Sigmoid colon (tissue), 7 donors: ENCODE data around the gene PITX3. TPM values are rescaled to one million over a fixed set of nuclear protein-coding genes. Genes with fewer than 3 reads are reported as not detected.

Experiments used
- DNase-seq: peaks from one replicate; pipeline ENCODE4 v3.0.0-alpha.2; 2019
- H3K27ac ChIP-seq, 4 donors: fragments of 200-600 bp; sonication (generic); one replicate each; pipeline ENCODE4 v1.5.1; 2016 to 2019; ENCODE audit warnings: mild to moderate bottlenecking in 1 of 4
- H3K27me3 ChIP-seq, 3 donors: fragments of 200-600 bp; sonication (generic); one replicate each; pipeline ENCODE4 v1.5.1; 2019; ENCODE audit warnings: mild to moderate bottlenecking in 1 of 3
- H3K36me3 ChIP-seq, 4 donors: fragments of 200-600 bp; sonication (generic); one replicate each; pipeline ENCODE4 v1.5.1; 2016 to 2019
- H3K4me1 ChIP-seq, 4 donors: fragments of 200-600 bp; sonication (generic); one replicate each; pipeline ENCODE4 v1.5.1; 2017 to 2019
- H3K4me3 ChIP-seq, 4 donors: fragments of 200-600 bp; sonication (generic); one replicate each; pipeline ENCODE4 v1.5.1; 2017 to 2019; ENCODE audit warnings: mild to moderate bottlenecking in 2 of 4, moderate library complexity in 1 of 4
- H3K9me3 ChIP-seq, 4 donors: fragments of 200-600 bp in 3 of 4; sonication (generic) in 3 of 4; one replicate each; pipeline versions ENCODE4 v1.5.1 to v1.6.1; 2013 to 2019
- CTCF ChIP-seq, 4 experiments: fragments of 450-650 bp in 3 of 4; fragments of 200-600 bp in 1 of 4; IDR thresholded peaks; one replicate each; pipeline ENCODE4 v1.5.1; 2016 to 2019; ENCODE audit warnings: antibody characterized with exemption in 4 of 4, mild to moderate bottlenecking in 3 of 4, moderate library complexity in 2 of 4
- EP300 ChIP-seq, 4 donors: sonication (generic); formaldehyde crosslinking; IDR thresholded peaks; one replicate each; pipeline ENCODE4 v1.6.1; 2017; ENCODE audit warnings: antibody characterized with exemption in 4 of 4
- POLR2A ChIP-seq, 2 donors: fragments of 450-650 bp; IDR thresholded peaks; one replicate each; pipeline ENCODE4 v1.6.1; 2016; ENCODE audit warnings: antibody characterized with exemption in 2 of 2, mild to moderate bottlenecking in 2 of 2, moderate library complexity in 2 of 2
- POLR2AphosphoS5 ChIP-seq, 4 donors: sonication (generic); formaldehyde crosslinking; IDR thresholded peaks; one replicate each; pipeline ENCODE4 v1.6.1; 2017; ENCODE audit warnings: antibody characterized with exemption in 4 of 4
- WGBS, 2 donors: extraction: QIAGEN DNeasy Blood & Tissue Kit; methylation state at CpG; one replicate each; pipeline ENCODE4 v1.1.7; 2013; 5-methylcytosine and 5-hydroxymethylcytosine counted together
- intact Hi-C: fragments of 100-400 bp; cut with DNase I; formaldehyde crosslinking; loops from one replicate; pipeline ENCODE4 v1.15.1; 2023
- polyA plus RNA-seq, 3 donors: library from polyadenylated mRNA; stranded (reverse); fragments of 200-250 nt; gene quantifications; one replicate each; pipeline ENCODE4 v1.2.3, GENCODE V29; 2013
- total RNA-seq, 4 donors: library from RNA; depleted of rRNA; stranded (reverse); fragments of >200 nt; gene quantifications; one replicate each; pipeline ENCODE4 v1.1.0, GENCODE V29; 2016
- donor health status: healthy with polysubstance abuse.
- donor health status: Bipolar disorder and iron deficiency.
- donor health status: healthy.

PITX3 gene
- total and polyA plus RNA-seq, 7 donors = not detected

DNA sequence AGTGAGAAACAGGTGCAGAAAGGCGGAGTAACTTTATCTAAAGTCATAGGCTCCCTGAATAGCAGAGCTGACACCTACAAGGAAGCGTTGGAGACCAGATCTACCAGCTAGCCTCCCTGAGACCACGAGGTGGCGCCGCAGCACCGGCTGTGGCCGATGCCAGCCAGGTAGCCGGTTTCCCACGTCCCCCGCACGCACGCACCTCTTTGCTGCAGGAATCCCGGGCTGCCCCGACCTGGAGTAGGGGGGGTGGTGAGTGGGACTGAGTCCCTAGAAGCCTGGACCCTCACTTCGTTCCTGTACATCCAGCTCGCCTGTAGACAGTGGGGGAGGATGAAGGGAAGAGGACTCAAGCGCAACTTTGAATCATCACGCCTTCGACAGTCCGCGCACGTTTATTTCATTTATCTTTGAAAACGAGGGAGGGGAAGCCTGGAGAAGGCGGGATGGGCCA is 11.5 kb downstream of the PITX3 start:
- intact Hi-C loops = loop anchor here (1.0 to 10.0 kb wide), 3 partner anchors 58 to 355 kb away; no protein-coding TSS in a partner anchor
- peak; percentile 88 for DNase-seq
- Histone ChIP-seq H3K36me3 (no peaks in the 10 kb centered on the region), H3K4me3 (peak overlapping the region in 3 of 4 donors; percentile 32 to 49 (median 46)), H3K4me1 (peaks cover 0 to 38% (median 34%) of the 10 kb centered on the region in 4 donors), H3K27me3 (peaks cover 20 to 69% (median 42%) of the 10 kb centered on the region in 3 donors), H3K27ac (no peak overlapping the region), H3K9me3 (no peaks in the 10 kb centered on the region)
- TF ChIP-seq EP300 (IDR thresholded peaks at IDR 0.05) (no peak), CTCF (IDR thresholded peaks at IDR 0.05) (peak; percentile 89 to 93 (median 90)), POLR2AphosphoS5 (IDR thresholded peaks at IDR 0.05) (peak in 1 of 4 donors; percentile 10), POLR2A (IDR thresholded peaks at IDR 0.05) (no peak)
- WGBS, 2 donors = 1% methylated on average over 24 of the region's 24 CpGs

DNA sequence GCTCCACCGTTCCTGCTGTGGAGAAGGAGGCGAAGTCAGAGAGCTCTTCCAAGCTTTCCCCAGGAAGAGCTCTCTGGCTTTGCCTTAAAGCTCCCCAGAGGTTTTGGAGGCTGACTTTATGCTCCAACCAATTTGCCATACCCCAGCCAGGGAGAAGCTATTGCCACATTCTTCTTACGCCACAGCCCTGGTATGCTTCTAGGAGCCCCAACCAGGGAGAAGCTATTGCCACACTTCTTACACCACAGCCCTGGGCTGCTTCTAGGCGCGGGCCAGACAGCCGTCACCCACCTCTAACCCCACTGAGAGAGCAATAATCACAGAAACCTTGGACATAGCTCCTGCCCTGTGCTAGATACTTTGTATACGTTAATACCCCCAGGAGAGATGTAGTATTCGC is 14.3 kb downstream of the PITX3 start:
- TF ChIP-seq EP300 (IDR thresholded peaks at IDR 0.05) (no peak), POLR2AphosphoS5 (IDR thresholded peaks at IDR 0.05) (no peak), POLR2A (IDR thresholded peaks at IDR 0.05) (no peak), CTCF (IDR thresholded peaks at IDR 0.05) (no peak)
- no peaks in the 10 kb centered on the region for H3K36me3 ChIP-seq
- intact Hi-C loops = loop anchor here (5.0 to 10.0 kb wide), 2 partner anchors 55 to 358 kb away; no protein-coding TSS in a partner anchor
- H3K4me1 ChIP-seq = peaks cover 0 to 38% (median 34%) of the 10 kb centered on the region in 4 donors
- DNase-seq = no peak
- no peak overlapping the region for H3K27ac ChIP-seq
- peaks cover 14 to 42% (median 22%) of the 10 kb centered on the region in 3 donors for H3K27me3 ChIP-seq
- H3K9me3 ChIP-seq = no peaks in the 10 kb centered on the region
- WGBS, 2 donors = 75 to 78% methylated on average over 8 of the region's 8 CpGs
- no peak overlapping the region for H3K4me3 ChIP-seq

DNA sequence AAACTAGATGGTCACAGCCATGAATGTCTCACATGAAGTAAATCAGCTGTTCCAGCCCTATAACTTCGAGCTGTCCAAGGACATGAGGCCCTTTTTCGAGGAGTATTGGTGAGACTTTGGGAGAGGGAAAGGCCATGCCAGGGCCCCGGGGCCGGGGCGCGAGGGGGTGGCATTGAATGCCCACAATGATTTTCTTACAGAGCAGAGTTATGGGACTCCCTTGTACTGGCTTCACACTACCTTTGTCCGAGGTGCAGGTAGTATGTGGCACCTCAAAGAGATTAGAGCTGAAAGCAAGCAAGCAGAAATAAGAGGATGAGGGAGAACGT is 14.8 kb downstream of the PITX3 start:
- intact Hi-C loops = loop anchor here (5.0 to 10.0 kb wide), 2 partner anchors 54 to 358 kb away; no protein-coding TSS in a partner anchor
- Histone ChIP-seq H3K4me1 (peaks cover 0 to 32% (median 29%) of the 10 kb centered on the region in 4 donors), H3K4me3 (peak overlapping the region in 3 of 4 donors; percentile 23 to 28 (median 23)), H3K27me3 (peaks cover 8 to 36% (median 17%) of the 10 kb centered on the region in 3 donors), H3K27ac (peak overlapping the region in 3 of 4 donors; percentile 37 to 78 (median 60)), H3K36me3 (no peaks in the 10 kb centered on the region), H3K9me3 (no peaks in the 10 kb centered on the region)
- TF ChIP-seq CTCF (IDR thresholded peaks at IDR 0.05) (no peak), POLR2A (IDR thresholded peaks at IDR 0.05) (no peak), POLR2AphosphoS5 (IDR thresholded peaks at IDR 0.05) (no peak), EP300 (IDR thresholded peaks at IDR 0.05) (no peak)
- 65 to 70% methylated on average over 8 of the region's 8 CpGs for WGBS, 2 donors
- no peak for DNase-seq

GRCh38 chr10:102225646-102226541 is 15.4 kb downstream of the PITX3 start, which contains the start of gene ELOVL3:
TSS of gene ELOVL3 (plus strand) at chr10:102226299. CDS start at chr10:102226549, 250 bp downstream.
- H3K9me3 ChIP-seq = no peaks in the 10 kb centered on the region
- H3K27me3 ChIP-seq = peaks cover 3 to 30% (median 11%) of the 10 kb centered on the region in 3 donors
- 6 to 7% methylated on average over 47 of the region's 47 CpGs for WGBS, 2 donors
- peaks cover 0 to 26% (median 23%) of the 10 kb centered on the region in 4 donors for H3K4me1 ChIP-seq
- intact Hi-C loops = loop anchor here (5.0 to 10.0 kb wide), 2 partner anchors 54 to 359 kb away; no protein-coding TSS in a partner anchor
- H3K36me3 ChIP-seq = no peaks in the 10 kb centered on the region
- TF ChIP-seq CTCF (IDR thresholded peaks at IDR 0.05) (no peak), POLR2A (IDR thresholded peaks at IDR 0.05) (no peak), POLR2AphosphoS5 (IDR thresholded peaks at IDR 0.05) (peak in 3 of 4 donors; percentile 24 to 53 (median 38)), EP300 (IDR thresholded peaks at IDR 0.05) (no peak)
- peak; percentile 96 for DNase-seq
- H3K4me3 ChIP-seq = peak within 1 kb of the TSS; percentile 4 to 28 (median 23)
- peak within 1 kb of the TSS; percentile 37 to 78 (median 63) for H3K27ac ChIP-seq
